ENCODE measurements around the gene TREML4. TPM values are rescaled to one million over a fixed set of nuclear protein-coding genes. Genes with fewer than 3 reads are reported as not detected.

The TREML4 gene
- total and polyA plus RNA-seq, 2 of the 8 experiments (the other 6 are each of a cell fraction or from before 2014, with no cell fraction given), result not detected

DNA sequence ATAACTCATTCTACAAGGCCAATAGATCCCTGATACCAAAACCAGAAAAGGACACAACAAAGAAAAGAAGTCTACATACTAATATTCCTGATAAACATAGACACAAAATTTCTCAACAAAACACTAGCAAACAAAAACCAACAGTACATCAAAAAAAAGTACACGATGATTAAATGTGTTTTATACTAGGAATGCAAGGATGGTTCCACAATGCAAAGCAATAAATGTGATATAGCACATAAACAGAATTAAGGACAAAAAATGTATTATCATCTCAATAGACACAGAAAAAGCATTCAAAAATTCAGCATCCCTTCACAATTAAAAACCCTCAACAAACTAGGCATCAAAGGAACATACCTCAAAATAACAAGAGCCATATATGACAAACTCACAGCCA, 35.1 kb downstream of the TREML4 start:
- Histone ChIP-seq H3K14ac (ENCODE audit: insufficient read length) (no peak overlapping the region), H3K4me2 (ENCODE audit: insufficient read depth in 1 of 2, low read depth in 2 of 2, low read length in 2 of 2) (no peak overlapping the region), H3K56ac (replicated peaks; ENCODE audit: insufficient read length, low read depth, low read length) (no peak overlapping the region), H2BK15ac (ENCODE audit: low read length) (no peak overlapping the region), H3K9me3 (ENCODE audit: insufficient read depth in 2 of 2, low read depth in 1 of 2, low read length in 1 of 2) (peaks cover 7 to 9% of the 10 kb centered on the region in 2 experiments), H3K9ac (replicated peaks in 1 of 4; ENCODE audit: extremely low read depth in 1 of 4, low read depth in 3 of 4, low read length in 3 of 4) (no peak overlapping the region), H3K18ac (ENCODE audit: extremely low read depth, low read length) (no peak overlapping the region), H2BK20ac (ENCODE audit: low read length) (no peak overlapping the region), H3K36me3 (ENCODE audit: control insufficient read depth in 2 of 4, insufficient read depth in 4 of 4, low read length in 3 of 4) (no peaks in the 10 kb centered on the region), H4K8ac (ENCODE audit: extremely low read depth, insufficient read depth, low read length) (no peak overlapping the region), H3K4me1 (replicated peaks in 1 of 4; ENCODE audit: control insufficient read depth in 3 of 4, insufficient read depth in 4 of 4, low read length in 3 of 4) (no peaks in the 10 kb centered on the region), H3K23me2 (ENCODE audit: low read depth, low read length) (no peaks in the 10 kb centered on the region), H2BK12ac (ENCODE audit: low read depth, low read length) (no peak overlapping the region), H4K5ac (ENCODE audit: insufficient read length, low read depth, low read length) (no peak overlapping the region), H3K79me2 (ENCODE audit: control insufficient read depth in 1 of 2, insufficient read depth in 2 of 2, low read length in 2 of 2) (no peaks in the 10 kb centered on the region), H2BK5ac (ENCODE audit: low read depth, low read length) (no peak overlapping the region), H4K91ac (replicated peaks; ENCODE audit: insufficient read length, low read length) (no peak overlapping the region), H3K23ac (ENCODE audit: insufficient read length) (no peak overlapping the region), H3K4me3 (ENCODE audit: extremely low read depth in 1 of 4, insufficient read depth in 2 of 4, low read depth in 3 of 4, low read length in 4 of 4) (no peak overlapping the region), H3K79me1 (ENCODE audit: low read depth, low read length) (no peaks in the 10 kb centered on the region), H3K4ac (replicated peaks; ENCODE audit: insufficient read length, low read depth, low read length) (no peak overlapping the region), H3K27ac (ENCODE audit: low read depth, low read length) (no peak overlapping the region), H2AK5ac (ENCODE audit: low read depth, low read length) (no peak overlapping the region), H4K20me1 (replicated peaks in 1 of 2; ENCODE audit: control insufficient read depth in 1 of 2, insufficient read depth in 2 of 2, low read length in 2 of 2) (no peaks in the 10 kb centered on the region), H3K27me3 (replicated peaks in 1 of 4; ENCODE audit: control insufficient read depth in 3 of 4, extremely low read depth in 1 of 4, insufficient read depth in 3 of 4, low read length in 3 of 4) (no peaks in the 10 kb centered on the region), H2AFZ (ENCODE audit: low read length) (no peak overlapping the region), H2BK120ac (replicated peaks; ENCODE audit: low read depth, low read length) (no peak overlapping the region)
- POLR2A ChIA-PET (ENCODE audit: partially characterized antibody), result no interaction called here
- CTCF ChIA-PET (ENCODE audit: partially characterized antibody), result interaction anchor here (0.7 to 3.1 kb wide), 3 partner anchors 17 to 352 kb away, joined by 3 to 7 read pairs (median 3); no protein-coding TSS in a partner anchor
- no peak for TF ChIP-seq NANOG (IDR thresholded peaks at IDR 0.05; ENCODE audit: insufficient read depth, low read depth, low read length, poor library complexity, severe bottlenecking)
- TF ChIP-seq EZH2 (IDR thresholded peaks at IDR 0.05; ENCODE audit: low read depth, low read length, severe bottlenecking), result no peak
- no peak for TF ChIP-seq CHD1 (IDR thresholded peaks at IDR 0.05; ENCODE audit: low read depth, low read length)
- no peak for TF ChIP-seq BRCA1 (IDR thresholded peaks at IDR 0.05; ENCODE audit: low read depth, low read length)
- no peak for TF ChIP-seq USF2 (IDR thresholded peaks at IDR 0.05; ENCODE audit: low read length)
- no peak for TF ChIP-seq RXRA (IDR thresholded peaks at IDR 0.05; ENCODE audit: insufficient read depth, low read depth, low read length)
- TF ChIP-seq TAF7 (optimal IDR thresholded peaks at IDR 0.05; ENCODE audit: borderline replicate concordance, low read depth, low read length), result no peak
- TF ChIP-seq POLR2A (IDR thresholded peaks at IDR 0.05; ENCODE audit: control extremely low read depth in 1 of 2, low read depth in 2 of 2, low read length in 2 of 2), result no peak
- TF ChIP-seq POU5F1 (IDR thresholded peaks at IDR 0.05; ENCODE audit: low read depth, low read length), result no peak
- 77% methylated on average over 1 of the region's 1 CpG; no CpG with 5 or more reads in 1 of the 2 experiments for WGBS, 2 experiments (ENCODE audit: extremely low coverage in 1 of 2, insufficient coverage in 1 of 2, insufficient read length in 1 of 2, insufficient replicate concordance in 2 of 2, low coverage in 1 of 2, low lambda C conversion rate in 2 of 2, missing lambda C conversion rate in 1 of 2)
- no peak for DNase-seq (ENCODE audit: low read depth in 1 of 2, low spot score in 2 of 2)
- FAIRE-seq, result no peak
